HTERT RPE-1 (cell line): ENCODE measurements around the gene MYH14.

Experiments
- in situ Hi-C: fragments of 300-500 bp; cut with MboI; formaldehyde crosslinking; loops from 4 replicates; pipeline ENCODE4 v1.14.3; 2020; ENCODE audit warnings: low sequenced_read_pairs

MYH14 gene

GRCh38 chr19:50255115-50255514 lies 51.7 kb downstream of the MYH14 start:
- in situ Hi-C loops = no loop called here

GRCh38 chr19:50257141-50257540 lies 53.7 kb downstream of the MYH14 start:
- in situ Hi-C loops = no loop called here

GRCh38 chr19:50258918-50259372 lies 55.5 kb downstream of the MYH14 start:
- in situ Hi-C loops = no loop called here

- in situ Hi-C loops = no loop called here
These were observed 58.1 kb downstream of the MYH14 start for GRCh38 chr19:50261446-50261970.

GRCh38 chr19:50263176-50263575 lies 59.8 kb downstream of the MYH14 start:
- in situ Hi-C loops = no loop called here

GRCh38 chr19:50264483-50265186 lies 61.2 kb downstream of the MYH14 start:
- in situ Hi-C loops = no loop called here

GRCh38 chr19:50266041-50266440 lies 62.6 kb downstream of the MYH14 start:
- in situ Hi-C loops = no loop called here

- in situ Hi-C loops = no loop called here
These were observed 63.5 kb downstream of the MYH14 start for GRCh38 chr19:50266896-50267295.

GRCh38 chr19:50268041-50268440 lies 64.6 kb downstream of the MYH14 start:
- in situ Hi-C loops = no loop called here

- in situ Hi-C loops = no loop called here
These were observed 65.1 kb downstream of the MYH14 start for GRCh38 chr19:50268501-50268900.

GRCh38 chr19:50269653-50270052 lies 66.2 kb downstream of the MYH14 start:
- in situ Hi-C loops = no loop called here

- in situ Hi-C loops = no loop called here
These were observed 69.0 kb downstream of the MYH14 start for GRCh38 chr19:50272263-50272897.

- in situ Hi-C loops = no loop called here
These were observed 70.4 kb downstream of the MYH14 start for GRCh38 chr19:50273821-50274220.

GRCh38 chr19:50275577-50276368 lies 72.4 kb downstream of the MYH14 start:
- in situ Hi-C loops = no loop called here

- in situ Hi-C loops = no loop called here
These were observed 73.1 kb downstream of the MYH14 start for GRCh38 chr19:50276370-50277063.

- in situ Hi-C loops = no loop called here
These were observed 74.7 kb downstream of the MYH14 start for GRCh38 chr19:50277966-50278580.

- in situ Hi-C loops = no loop called here
These were observed 76.7 kb downstream of the MYH14 start for GRCh38 chr19:50280074-50280473.

- in situ Hi-C loops = no loop called here
These were observed 77.6 kb downstream of the MYH14 start for GRCh38 chr19:50280983-50281382.

GRCh38 chr19:50281491-50281890 lies 78.1 kb downstream of the MYH14 start:
- in situ Hi-C loops = no loop called here

GRCh38 chr19:50285833-50286232 lies 82.4 kb downstream of the MYH14 start:
- in situ Hi-C loops = no loop called here
